Neural cell (in vitro differentiated cells): ENCODE data around the gene PTPRN2. TPM values are rescaled to one million over a fixed set of nuclear protein-coding genes. Genes with fewer than 3 reads are reported as not detected.

ENCODE experiments used
- H2AFZ ChIP-seq: fragments of 200-600, 300-800 bp; sonication (generic), shearing (Covaris generic); 2 replicates; pipeline ENCODE4 v1.6.0; 2014; ENCODE audit warnings: low read depth, mild to moderate bottlenecking, antibody characterized with exemption, low read length, moderate library complexity
- H3F3A ChIP-seq: fragments of 200-600 bp; shearing (Covaris generic); 2 replicates; pipeline ENCODE4 v1.6.1; 2016; ENCODE audit warnings: mild to moderate bottlenecking, moderate library complexity, mixed read lengths, antibody characterized with exemption, low read length; ENCODE audit not compliant: insufficient read depth, poor library complexity, severe bottlenecking
- H3K27ac ChIP-seq: fragments of 200-600, 300-800 bp; sonication (generic), shearing (Covaris generic); 2 replicates; pipeline ENCODE4 v1.5.1; 2014; ENCODE audit warnings: mild to moderate bottlenecking, low read length, moderate library complexity
- H3K27me3 ChIP-seq: fragments of 300-800, 200-600 bp; sonication (generic), shearing (Covaris generic); 2 replicates; pipeline ENCODE4 v1.6.0; 2014; ENCODE audit warnings: mild to moderate bottlenecking, low read depth, low read length, moderate library complexity; ENCODE audit not compliant: insufficient read depth
- H3K36me3 ChIP-seq: fragments of 300-800, 200-600 bp; sonication (generic), shearing (Covaris generic); 2 replicates; pipeline ENCODE4 v1.5.1; 2014; ENCODE audit warnings: mild to moderate bottlenecking, antibody characterized with exemption, low read length, moderate library complexity; ENCODE audit not compliant: insufficient read depth
- H3K4me2 ChIP-seq: fragments of 300-800, 200-600 bp; sonication (generic), shearing (Covaris generic); 2 replicates; pipeline ENCODE4 v1.6.0; 2014; ENCODE audit warnings: mild to moderate bottlenecking, low read length
- H3K4me3 ChIP-seq: fragments of 300-800, 200-600 bp; sonication (generic), shearing (Covaris generic); 2 replicates; pipeline ENCODE4 v1.5.1; 2014; ENCODE audit warnings: mild to moderate bottlenecking, low read length, moderate library complexity
- H3K79me2 ChIP-seq: fragments of 200-600 bp; shearing (Covaris generic); replicated peaks from 2 replicates; pipeline ENCODE4 v1.6.0; 2014; ENCODE audit warnings: mild to moderate bottlenecking, low read length, moderate library complexity; ENCODE audit not compliant: insufficient read depth
- H3K9ac ChIP-seq: fragments of 300-800, 200-600 bp; sonication (generic), shearing (Covaris generic); 2 replicates; pipeline ENCODE4 v1.6.1; 2016; ENCODE audit warnings: mild to moderate bottlenecking, low read length, mixed read lengths
- H3K9me2 ChIP-seq: fragments of 200-600 bp; shearing (Covaris generic); 2 replicates; pipeline ENCODE4 v1.6.1; 2016; ENCODE audit warnings: mild to moderate bottlenecking, low read length, mixed read lengths; ENCODE audit not compliant: insufficient read depth
- H3K9me3 ChIP-seq: fragments of 200-600, 300-800 bp; sonication (generic), shearing (Covaris generic); 2 replicates; pipeline ENCODE4 v1.6.1; 2016; ENCODE audit warnings: mild to moderate bottlenecking, mixed run types, low read length, moderate library complexity, mixed read lengths
- H4K20me1 ChIP-seq: fragments of 200-600 bp; shearing (Covaris generic); 2 replicates; pipeline ENCODE4 v1.6.1; 2016; ENCODE audit warnings: mild to moderate bottlenecking, mixed run types; ENCODE audit not compliant: insufficient read depth
- EP300 ChIP-seq: fragments of 450-650 bp; conservative IDR thresholded peaks from 2 replicates; pipeline ENCODE4 v1.6.1; 2014; ENCODE audit warnings: antibody characterized with exemption, mild to moderate bottlenecking, moderate library complexity; ENCODE audit not compliant: poor library complexity, severe bottlenecking
- EZH2 ChIP-seq: fragments of 200-600, 300-800 bp; shearing (Covaris generic), sonication (generic); IDR thresholded peaks from 2 replicates; pipeline ENCODE4 v1.6.1; 2014; ENCODE audit warnings: antibody characterized with exemption, low read length, borderline replicate concordance, mild to moderate bottlenecking; ENCODE audit not compliant: insufficient read depth, poor library complexity, severe bottlenecking
- MXI1 ChIP-seq: fragments of 450-650 bp; conservative IDR thresholded peaks from 2 replicates; pipeline ENCODE4 v1.6.1; 2014; ENCODE audit warnings: antibody characterized with exemption, mild to moderate bottlenecking; ENCODE audit not compliant: poor library complexity, severe bottlenecking
- POLR2AphosphoS5 ChIP-seq: IDR thresholded peaks from 2 replicates; pipeline ENCODE4 v1.6.1; 2012
- RAD21 ChIP-seq: fragments of 450-650 bp; conservative IDR thresholded peaks from 2 replicates; pipeline ENCODE4 v1.6.1; 2014; ENCODE audit warnings: antibody characterized with exemption, mild to moderate bottlenecking, moderate library complexity
- SMC3 ChIP-seq: fragments of 450-650 bp; conservative IDR thresholded peaks from 2 replicates; pipeline ENCODE4 v1.6.1; 2014; ENCODE audit warnings: antibody characterized with exemption, mild to moderate bottlenecking, moderate library complexity; ENCODE audit not compliant: poor library complexity
- TAF1 ChIP-seq: IDR thresholded peaks from 2 replicates; pipeline ENCODE4 v1.6.1; 2012; ENCODE audit warnings: low read depth
- polyA plus RNA-seq: library from polyadenylated mRNA; depleted of rRNA; stranded (reverse); fragments of >200 nt; gene quantifications from 2 replicates; pipeline ENCODE4 v1.2.3, GENCODE V29; 2014
- TF ChIP-seq, protein P1 (sequence below): IDR thresholded peaks from 2 replicates; pipeline ENCODE4 v1.6.1; 2012; ENCODE audit warnings: borderline replicate concordance
- TF ChIP-seq, protein P2 (sequence below): fragments of 450-650 bp; IDR thresholded peaks from 2 replicates; pipeline ENCODE4 v1.5.1; 2014; ENCODE audit warnings: antibody characterized with exemption, mild to moderate bottlenecking, moderate library complexity; ENCODE audit not compliant: poor library complexity, severe bottlenecking

PTPRN2 gene
- polyA plus RNA-seq, 1 donor from 2014 or later = 31.0 TPM

DNA sequence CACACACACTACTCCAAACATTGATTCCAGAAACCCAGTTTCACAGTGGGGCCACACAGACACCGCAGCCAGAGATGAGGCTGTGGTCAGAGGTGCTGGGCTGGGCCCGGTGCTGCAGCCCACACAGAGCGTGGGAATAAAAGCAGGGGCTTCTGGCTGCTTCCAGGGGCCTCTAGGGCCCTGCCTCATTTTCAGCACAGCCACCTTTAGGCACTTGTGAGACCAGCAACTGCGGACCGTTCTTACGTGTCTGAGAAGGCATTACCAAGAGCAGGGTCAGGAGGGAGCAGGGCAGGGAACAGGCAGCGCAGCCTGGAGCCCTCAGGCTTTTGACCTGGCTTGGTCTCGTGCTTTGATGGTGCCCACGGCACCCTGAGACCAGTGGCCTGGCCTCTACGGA is 980.4 kb downstream of the PTPRN2 start:
- Histone ChIP-seq H3F3A (no peaks in the 10 kb centered on the region), H2AFZ (no peak overlapping the region), H3K27ac (no peak overlapping the region), H3K4me3 (no peak overlapping the region), H3K9me3 (no peaks in the 10 kb centered on the region), H3K36me3 (peaks cover 10% of the 10 kb centered on the region), H3K4me2 (no peak overlapping the region), H3K9me2 (no peaks in the 10 kb centered on the region), H3K79me2 (peaks cover 6% of the 10 kb centered on the region), H3K9ac (no peak overlapping the region), H4K20me1 (no peaks in the 10 kb centered on the region), H3K27me3 (no peaks in the 10 kb centered on the region)
- TF ChIP-seq MXI1 (no peak), POLR2AphosphoS5 (no peak), TAF1 (no peak), RAD21 (no peak), EZH2 (no peak), SMC3 (no peak)
- TF ChIP-seq, protein P1, sequence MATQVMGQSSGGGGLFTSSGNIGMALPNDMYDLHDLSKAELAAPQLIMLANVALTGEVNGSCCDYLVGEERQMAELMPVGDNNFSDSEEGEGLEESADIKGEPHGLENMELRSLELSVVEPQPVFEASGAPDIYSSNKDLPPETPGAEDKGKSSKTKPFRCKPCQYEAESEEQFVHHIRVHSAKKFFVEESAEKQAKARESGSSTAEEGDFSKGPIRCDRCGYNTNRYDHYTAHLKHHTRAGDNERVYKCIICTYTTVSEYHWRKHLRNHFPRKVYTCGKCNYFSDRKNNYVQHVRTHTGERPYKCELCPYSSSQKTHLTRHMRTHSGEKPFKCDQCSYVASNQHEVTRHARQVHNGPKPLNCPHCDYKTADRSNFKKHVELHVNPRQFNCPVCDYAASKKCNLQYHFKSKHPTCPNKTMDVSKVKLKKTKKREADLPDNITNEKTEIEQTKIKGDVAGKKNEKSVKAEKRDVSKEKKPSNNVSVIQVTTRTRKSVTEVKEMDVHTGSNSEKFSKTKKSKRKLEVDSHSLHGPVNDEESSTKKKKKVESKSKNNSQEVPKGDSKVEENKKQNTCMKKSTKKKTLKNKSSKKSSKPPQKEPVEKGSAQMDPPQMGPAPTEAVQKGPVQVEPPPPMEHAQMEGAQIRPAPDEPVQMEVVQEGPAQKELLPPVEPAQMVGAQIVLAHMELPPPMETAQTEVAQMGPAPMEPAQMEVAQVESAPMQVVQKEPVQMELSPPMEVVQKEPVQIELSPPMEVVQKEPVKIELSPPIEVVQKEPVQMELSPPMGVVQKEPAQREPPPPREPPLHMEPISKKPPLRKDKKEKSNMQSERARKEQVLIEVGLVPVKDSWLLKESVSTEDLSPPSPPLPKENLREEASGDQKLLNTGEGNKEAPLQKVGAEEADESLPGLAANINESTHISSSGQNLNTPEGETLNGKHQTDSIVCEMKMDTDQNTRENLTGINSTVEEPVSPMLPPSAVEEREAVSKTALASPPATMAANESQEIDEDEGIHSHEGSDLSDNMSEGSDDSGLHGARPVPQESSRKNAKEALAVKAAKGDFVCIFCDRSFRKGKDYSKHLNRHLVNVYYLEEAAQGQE = no peak

DNA sequence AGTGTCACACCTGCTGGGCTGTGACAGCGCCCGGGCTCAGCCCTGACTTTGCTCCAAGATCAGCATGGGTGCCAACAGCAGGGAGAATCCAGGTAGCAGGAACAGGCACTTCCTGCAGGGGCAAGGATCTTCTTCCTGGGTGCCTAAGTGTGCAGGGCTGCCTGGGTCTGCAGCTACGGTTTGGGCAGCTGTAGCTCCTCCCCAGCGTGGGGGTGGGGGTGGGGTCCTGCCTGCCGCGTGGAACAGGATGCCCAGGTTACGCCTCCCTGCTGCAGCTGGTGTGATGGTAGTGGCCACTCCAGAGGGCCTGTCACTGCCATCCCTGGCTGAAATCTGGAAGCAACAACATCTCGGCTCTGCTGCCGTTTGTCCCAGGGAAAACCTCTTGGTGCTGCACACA is 981.5 kb downstream of the PTPRN2 start:
- Histone ChIP-seq H3K36me3 (peaks cover 8% of the 10 kb centered on the region), H3K4me2 (no peak overlapping the region), H2AFZ (no peak overlapping the region), H3K79me2 (peaks cover 6% of the 10 kb centered on the region), H3K27me3 (no peaks in the 10 kb centered on the region), H3K27ac (no peak overlapping the region), H3K9me3 (no peaks in the 10 kb centered on the region), H4K20me1 (no peaks in the 10 kb centered on the region), H3K9me2 (no peaks in the 10 kb centered on the region), H3F3A (no peaks in the 10 kb centered on the region), H3K9ac (no peak overlapping the region), H3K4me3 (no peak overlapping the region)
- TF ChIP-seq POLR2AphosphoS5 (no peak), SMC3 (no peak), MXI1 (no peak), RAD21 (no peak), EP300 (no peak), EZH2 (no peak)
- TF ChIP-seq, protein P2, sequence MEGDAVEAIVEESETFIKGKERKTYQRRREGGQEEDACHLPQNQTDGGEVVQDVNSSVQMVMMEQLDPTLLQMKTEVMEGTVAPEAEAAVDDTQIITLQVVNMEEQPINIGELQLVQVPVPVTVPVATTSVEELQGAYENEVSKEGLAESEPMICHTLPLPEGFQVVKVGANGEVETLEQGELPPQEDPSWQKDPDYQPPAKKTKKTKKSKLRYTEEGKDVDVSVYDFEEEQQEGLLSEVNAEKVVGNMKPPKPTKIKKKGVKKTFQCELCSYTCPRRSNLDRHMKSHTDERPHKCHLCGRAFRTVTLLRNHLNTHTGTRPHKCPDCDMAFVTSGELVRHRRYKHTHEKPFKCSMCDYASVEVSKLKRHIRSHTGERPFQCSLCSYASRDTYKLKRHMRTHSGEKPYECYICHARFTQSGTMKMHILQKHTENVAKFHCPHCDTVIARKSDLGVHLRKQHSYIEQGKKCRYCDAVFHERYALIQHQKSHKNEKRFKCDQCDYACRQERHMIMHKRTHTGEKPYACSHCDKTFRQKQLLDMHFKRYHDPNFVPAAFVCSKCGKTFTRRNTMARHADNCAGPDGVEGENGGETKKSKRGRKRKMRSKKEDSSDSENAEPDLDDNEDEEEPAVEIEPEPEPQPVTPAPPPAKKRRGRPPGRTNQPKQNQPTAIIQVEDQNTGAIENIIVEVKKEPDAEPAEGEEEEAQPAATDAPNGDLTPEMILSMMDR = no peak

DNA sequence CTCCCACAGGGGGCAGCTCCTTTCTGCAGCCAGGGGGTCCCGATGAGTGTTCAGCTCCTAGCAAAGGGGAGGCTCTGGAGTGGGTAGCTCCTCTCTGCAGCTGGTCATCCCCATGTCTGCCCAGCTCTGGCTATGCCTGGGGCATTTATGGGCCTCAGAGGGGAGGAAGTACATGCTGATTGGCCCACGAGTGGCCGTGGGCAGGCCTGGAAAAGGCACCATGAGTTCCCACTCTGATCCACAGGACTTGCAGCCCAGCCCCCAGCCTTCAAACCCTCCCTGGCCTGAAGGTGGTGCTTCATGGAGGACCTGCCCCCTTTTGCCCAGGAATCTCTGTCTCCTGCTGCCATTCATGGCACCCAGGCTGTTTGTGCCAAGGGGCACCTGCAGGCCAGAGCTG is 982.0 kb downstream of the PTPRN2 start:
- Histone ChIP-seq H3K4me3 (no peak overlapping the region), H3K27ac (no peak overlapping the region), H3K36me3 (peaks cover 8% of the 10 kb centered on the region), H3K4me2 (no peak overlapping the region), H3K27me3 (no peaks in the 10 kb centered on the region), H4K20me1 (no peaks in the 10 kb centered on the region), H3K79me2 (peaks cover 6% of the 10 kb centered on the region), H3F3A (no peaks in the 10 kb centered on the region), H3K9me3 (no peaks in the 10 kb centered on the region), H2AFZ (no peak overlapping the region), H3K9ac (no peak overlapping the region), H3K9me2 (no peaks in the 10 kb centered on the region)
- no peak for TF ChIP-seq POLR2AphosphoS5
- no peak for TF ChIP-seq SMC3
- TF ChIP-seq EZH2 = no peak
